ENCODE measurements around the gene C19orf12. TPM values are rescaled to one million over a fixed set of nuclear protein-coding genes. Genes with fewer than 3 reads are reported as not detected.

C19orf12 gene
- total RNA-seq, 2 donors from 2014 or later: 36.1 to 46.4 TPM

- Histone ChIP-seq H3K36me3 (no peaks in the 10 kb centered on the region), H3K27ac (no peak overlapping the region), H3K27me3 (replicated peaks; ENCODE audit: insufficient read depth) (no peaks in the 10 kb centered on the region), H3K4me1 (ENCODE audit: control insufficient read depth in 1 of 2, low read depth in 2 of 2) (peaks cover 2 to 3% of the 10 kb centered on the region in 2 donors), H3K4me3 (no peak overlapping the region), H3K9me3 (no peaks in the 10 kb centered on the region)
- no peak for TF ChIP-seq CTCF (IDR thresholded peaks at IDR 0.05)
- ATAC-seq (ENCODE audit: insufficient number of reproducible peaks, low FRiP score, low read depth) (no peak), DNase-seq (ENCODE audit: low spot score) (no peak)
Observed at GRCh38 chr19:29650772-29651387, 64.2 kb downstream of the C19orf12 start.

Other genes starting within 250 kb of the C19orf12 start
- gene VSTM2B, start 189.3 kb downstream of the C19orf12 start, total RNA-seq: not detected
- 10 to 100 TPM; 57.2 to 58.8 TPM for gene POP4, start 109.0 kb downstream of the C19orf12 start, total RNA-seq
- 10 to 100 TPM; 21.4 to 56.2 TPM for gene PLEKHF1, start 49.8 kb downstream of the C19orf12 start, total RNA-seq
- 1 to 10 TPM in 1 of 2 donors, not detected in 1; 4.6 TPM for gene CCNE1, start 96.7 kb upstream of the C19orf12 start, total RNA-seq
- gene URI1, start 227.0 kb upstream of the C19orf12 start, total RNA-seq: 10 to 100 TPM; 44.5 to 55.3 TPM